ENCODE data around the gene C22orf23. TPM values are rescaled to one million over a fixed set of nuclear protein-coding genes. Genes with fewer than 3 reads are reported as not detected.

The C22orf23 gene
- total and polyA plus RNA-seq, 12 donors: 0.33 to 1.2 (median 0.63) TPM; not detected in 2

- intact Hi-C loops (cut with DNase I): no loop called here
- no peak for TF ChIP-seq CTCF (IDR thresholded peaks at IDR 0.05)
- no peak for TF ChIP-seq POLR2A (IDR thresholded peaks at IDR 0.05)
- DNase-seq: no peak
- Histone ChIP-seq H3K36me3 (replicated peaks in 1 of 2) (peaks cover 0 to 42% of the 10 kb centered on the region in 2 donors), H3K4me3 (no peak overlapping the region), H3K4me1 (replicated peaks in 1 of 2) (no peaks in the 10 kb centered on the region), H3K27ac (no peak overlapping the region), H3K27me3 (no peaks in the 10 kb centered on the region), H3K9me3 (replicated peaks in 1 of 3) (no peaks in the 10 kb centered on the region)
- WGBS, 4 donors: 94 to 100% (median 95%) methylated on average over 2 to 8 of the region's 8 CpGs
Observed at GRCh38 chr22:37942133-37942532, 11.3 kb downstream of the C22orf23 start.

- Histone ChIP-seq H3K36me3 (replicated peaks in 1 of 2) (peaks cover 0 to 47% of the 10 kb centered on the region in 2 donors), H3K4me1 (replicated peaks in 1 of 2) (no peaks in the 10 kb centered on the region), H3K9me3 (replicated peaks in 1 of 3) (no peaks in the 10 kb centered on the region), H3K27ac (no peak overlapping the region), H3K4me3 (no peak overlapping the region), H3K27me3 (no peaks in the 10 kb centered on the region)
- 78 to 84% (median 82%) methylated on average over 6 to 12 of the region's 12 CpGs for WGBS, 4 donors
- no peak for DNase-seq
- intact Hi-C loops (cut with DNase I): no loop called here
- TF ChIP-seq POLR2A (IDR thresholded peaks at IDR 0.05): no peak
- no peak for TF ChIP-seq CTCF (IDR thresholded peaks at IDR 0.05)
Observed at GRCh38 chr22:37940698-37941376, 12.6 kb downstream of the C22orf23 start.

GRCh38 chr22:37933711-37934376, 19.6 kb downstream of the C22orf23 start:
- DNase-seq: peak; percentile 90 to 96 (median 94)
- no peaks in the 10 kb centered on the region for H3K27me3 ChIP-seq
- intact Hi-C loops (cut with DNase I): loop anchor here in 1 of 2 donors (10.0 kb wide), 1 partner anchor 119 kb away; no protein-coding TSS in a partner anchor
- H3K27ac ChIP-seq: peak overlapping the region in 4 of 5 donors; percentile 30 to 80 (median 51)
- peaks cover 10 to 12% of the 10 kb centered on the region in 2 donors for H3K4me1 ChIP-seq (replicated peaks in 1 of 2)
- H3K4me3 ChIP-seq: no peak overlapping the region
- peaks cover 0 to 25% of the 10 kb centered on the region in 2 donors for H3K36me3 ChIP-seq (replicated peaks in 1 of 2)
- H3K9me3 ChIP-seq (replicated peaks in 1 of 3): no peaks in the 10 kb centered on the region
- TF ChIP-seq CTCF (IDR thresholded peaks at IDR 0.05) (peak; percentile 93 to 98 (median 97)), POLR2A (IDR thresholded peaks at IDR 0.05) (no peak)
- 0 to 31% (median 4%) methylated on average over 2 to 13 of the region's 13 CpGs for WGBS, 4 donors

GRCh38 chr22:37932821-37933578, 20.4 kb downstream of the C22orf23 start:
- Histone ChIP-seq H3K4me3 (no peak overlapping the region), H3K9me3 (replicated peaks in 1 of 3) (no peaks in the 10 kb centered on the region), H3K4me1 (replicated peaks in 1 of 2) (peaks cover 10 to 12% of the 10 kb centered on the region in 2 donors), H3K27me3 (no peaks in the 10 kb centered on the region), H3K27ac (peak overlapping the region in 4 of 5 donors; percentile 30 to 80 (median 51)), H3K36me3 (replicated peaks in 1 of 2) (peaks cover 0 to 29% of the 10 kb centered on the region in 2 donors)
- DNase-seq: peak in 4 of 7 donors; percentile 28 to 39 (median 36)
- TF ChIP-seq POLR2A (IDR thresholded peaks at IDR 0.05) (no peak), CTCF (IDR thresholded peaks at IDR 0.05) (no peak)
- WGBS, 4 donors: 56 to 88% (median 79%) methylated on average over 6 to 21 of the region's 21 CpGs
- intact Hi-C loops (cut with DNase I): loop anchor here in 1 of 2 donors (10.0 kb wide), 1 partner anchor 118 kb away; no protein-coding TSS in a partner anchor
